ENCODE measurements around the gene THSD4.

THSD4 gene

DNA sequence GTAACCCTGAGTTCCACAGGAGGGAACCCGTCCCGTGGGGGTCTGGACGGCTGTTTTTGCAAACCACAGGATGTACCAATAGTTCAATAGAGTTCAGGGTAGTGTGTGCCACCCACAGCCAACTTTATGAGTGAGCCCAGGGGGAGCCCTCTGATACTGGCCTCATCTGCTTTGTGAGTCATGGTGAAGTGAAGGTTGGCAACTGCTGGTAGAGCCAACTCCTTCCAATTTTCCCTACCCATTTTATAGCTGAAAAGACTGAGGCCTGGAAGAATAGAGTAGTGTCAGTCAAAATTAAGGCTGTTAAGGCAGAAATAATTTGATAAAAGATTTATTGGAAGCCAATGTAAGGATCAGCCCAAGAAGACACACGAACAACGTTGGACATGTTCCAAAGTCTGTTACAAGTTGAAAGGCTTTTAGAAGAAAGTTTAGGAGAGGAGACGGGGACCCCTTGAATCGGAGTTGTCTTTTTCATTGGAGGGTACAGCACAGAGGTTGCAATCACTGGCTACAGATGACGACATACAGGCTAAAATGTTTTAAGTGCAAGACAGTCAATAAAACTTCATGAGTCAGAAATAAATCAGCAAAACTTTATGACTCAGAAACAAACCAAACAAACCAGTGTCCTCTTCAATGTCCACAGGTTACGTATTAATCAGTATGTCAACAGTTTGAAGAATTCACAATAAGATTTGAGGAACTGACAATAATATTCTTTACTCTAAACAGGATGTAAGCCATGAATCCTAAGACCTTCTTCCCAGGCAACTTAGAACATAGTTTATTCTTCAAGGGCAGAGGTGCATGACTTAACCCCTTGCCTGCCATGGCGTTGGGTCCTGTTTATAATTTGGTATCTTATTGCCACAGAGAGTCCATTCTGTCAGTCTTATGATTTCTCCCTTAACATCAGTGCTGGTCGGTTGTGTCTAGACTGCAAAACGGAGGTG is 632.1 kb downstream of the THSD4 start:
- no peak for DNase-seq

DNA sequence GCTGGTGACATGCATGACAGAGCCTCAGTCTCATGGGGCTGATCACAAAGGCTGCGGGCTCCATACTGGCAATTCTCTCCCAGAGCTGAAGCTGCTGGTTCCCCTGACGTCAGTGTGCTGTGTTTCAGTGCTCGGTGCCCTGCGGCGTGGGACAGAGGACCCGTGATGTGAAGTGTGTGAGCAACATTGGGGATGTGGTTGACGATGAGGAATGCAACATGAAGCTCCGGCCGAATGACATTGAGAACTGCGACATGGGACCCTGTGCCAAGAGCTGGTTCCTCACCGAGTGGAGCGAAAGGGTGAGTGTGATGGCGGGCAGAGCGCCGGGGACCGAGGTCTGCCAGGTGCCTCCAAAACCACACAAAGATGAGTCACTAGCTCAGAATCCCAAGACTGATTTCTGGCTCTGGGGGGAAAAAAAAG is 633.0 kb downstream of the THSD4 start:
- DNase-seq = no peak

DNA sequence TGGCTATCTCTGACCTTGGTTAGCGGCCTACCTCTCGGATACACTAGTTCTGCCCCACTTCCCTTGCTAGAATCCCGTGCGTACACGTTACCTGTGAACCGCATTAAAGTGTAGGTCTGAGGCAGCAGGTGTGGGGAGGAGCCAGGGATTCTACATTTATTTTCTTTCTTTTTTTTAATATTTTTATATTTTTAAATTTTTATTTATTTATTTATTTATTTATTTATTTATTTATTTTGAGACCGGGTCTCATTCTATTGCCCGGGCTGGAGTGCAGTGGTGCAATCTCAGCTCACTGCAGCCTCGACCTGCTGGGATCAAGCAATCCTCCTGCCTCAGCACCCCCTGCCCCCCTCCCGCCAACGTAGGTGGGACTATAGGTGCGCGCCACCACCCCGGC is 634.2 kb downstream of the THSD4 start:
- no peak for DNase-seq

DNA sequence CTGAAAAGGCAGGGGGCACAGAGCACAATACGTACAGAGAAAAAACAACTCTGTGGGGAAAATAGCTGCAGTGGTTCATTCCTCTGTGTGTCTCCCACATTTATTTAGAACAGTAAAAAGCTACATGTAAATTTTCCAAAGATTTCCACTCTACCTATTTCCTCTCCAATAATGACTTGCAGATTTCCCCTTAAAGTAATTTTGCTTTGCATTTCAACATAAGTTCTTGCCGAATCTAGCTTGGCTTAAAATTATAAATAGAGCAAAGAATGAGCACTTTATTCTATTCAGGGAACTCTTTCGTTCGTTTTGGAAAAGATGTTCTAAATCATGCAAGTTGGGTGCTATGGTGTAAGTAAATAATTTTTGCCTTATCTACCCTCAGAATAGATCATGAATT is 636.9 kb downstream of the THSD4 start:
- DNase-seq = no peak

DNA sequence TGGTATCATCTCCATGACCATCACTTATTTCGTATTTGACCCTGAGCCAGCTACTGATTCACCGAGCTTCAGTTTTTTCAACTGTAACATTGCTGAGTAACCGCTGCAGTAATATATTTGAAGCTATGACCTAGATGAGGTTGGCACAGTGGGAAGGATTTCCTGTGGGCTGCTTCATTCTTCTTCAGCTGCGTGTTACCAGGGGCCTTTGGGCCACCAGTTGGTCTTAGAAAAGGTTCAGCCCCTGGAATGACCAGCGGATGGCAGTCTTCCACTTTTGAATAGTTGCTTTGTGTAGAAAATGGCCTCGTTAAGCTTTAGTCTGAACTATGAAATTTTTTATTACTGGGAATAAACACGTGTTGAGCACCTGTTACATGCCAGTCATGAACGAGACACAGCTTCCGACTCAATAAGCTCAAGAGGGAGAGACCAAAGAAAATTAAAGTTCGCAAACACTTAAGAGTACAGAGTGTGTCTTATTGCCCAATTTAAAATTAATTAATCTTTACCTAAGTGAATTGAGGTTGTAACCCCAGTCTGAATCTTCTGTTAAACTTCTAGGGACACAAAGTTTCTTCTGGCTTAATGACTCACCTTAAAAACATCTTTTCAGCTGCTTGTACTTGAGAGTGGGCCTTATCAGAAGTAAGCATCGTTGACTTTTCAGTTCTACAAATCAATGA is 637.5 kb downstream of the THSD4 start:
- no peak for DNase-seq

DNA sequence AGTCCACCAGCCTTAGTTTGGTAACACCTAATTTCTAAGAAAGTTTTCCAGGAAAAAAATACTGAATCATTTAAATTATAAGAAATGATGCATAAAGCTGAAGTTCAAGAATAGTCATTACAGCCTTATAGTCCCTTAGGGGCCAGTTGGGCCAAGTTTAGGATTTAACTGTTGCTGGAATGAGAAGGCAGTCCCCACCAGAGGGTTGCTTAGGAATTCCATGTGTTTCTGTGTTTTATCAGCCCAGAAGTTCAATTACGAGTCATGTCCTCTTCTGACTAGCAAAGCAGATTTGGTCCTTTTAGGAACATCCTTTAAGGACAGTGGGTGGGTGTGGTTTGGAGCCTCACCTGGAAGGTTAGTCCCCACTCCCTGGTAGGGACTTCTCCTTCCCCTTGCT is 638.1 kb downstream of the THSD4 start:
- DNase-seq = no peak

DNA sequence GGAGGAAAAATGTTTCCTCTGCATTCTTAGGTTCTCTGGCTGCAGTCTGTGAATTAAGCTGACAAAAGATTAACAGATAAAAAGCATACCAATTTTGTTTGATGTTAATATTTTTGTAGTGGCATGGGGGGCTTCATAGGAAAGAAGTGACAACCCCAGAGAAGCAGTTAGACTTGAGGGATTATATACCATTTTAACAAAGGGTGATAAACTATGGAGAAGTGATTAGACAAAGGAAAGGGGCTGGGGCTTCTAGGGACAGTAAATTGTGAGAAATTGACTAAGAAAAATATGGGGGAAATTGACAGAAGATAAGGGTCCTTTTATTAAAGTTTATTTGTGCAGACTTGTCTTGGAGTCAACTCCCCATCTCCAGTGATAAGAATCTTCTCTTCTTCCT is 639.4 kb downstream of the THSD4 start:
- DNase-seq = no peak

DNA sequence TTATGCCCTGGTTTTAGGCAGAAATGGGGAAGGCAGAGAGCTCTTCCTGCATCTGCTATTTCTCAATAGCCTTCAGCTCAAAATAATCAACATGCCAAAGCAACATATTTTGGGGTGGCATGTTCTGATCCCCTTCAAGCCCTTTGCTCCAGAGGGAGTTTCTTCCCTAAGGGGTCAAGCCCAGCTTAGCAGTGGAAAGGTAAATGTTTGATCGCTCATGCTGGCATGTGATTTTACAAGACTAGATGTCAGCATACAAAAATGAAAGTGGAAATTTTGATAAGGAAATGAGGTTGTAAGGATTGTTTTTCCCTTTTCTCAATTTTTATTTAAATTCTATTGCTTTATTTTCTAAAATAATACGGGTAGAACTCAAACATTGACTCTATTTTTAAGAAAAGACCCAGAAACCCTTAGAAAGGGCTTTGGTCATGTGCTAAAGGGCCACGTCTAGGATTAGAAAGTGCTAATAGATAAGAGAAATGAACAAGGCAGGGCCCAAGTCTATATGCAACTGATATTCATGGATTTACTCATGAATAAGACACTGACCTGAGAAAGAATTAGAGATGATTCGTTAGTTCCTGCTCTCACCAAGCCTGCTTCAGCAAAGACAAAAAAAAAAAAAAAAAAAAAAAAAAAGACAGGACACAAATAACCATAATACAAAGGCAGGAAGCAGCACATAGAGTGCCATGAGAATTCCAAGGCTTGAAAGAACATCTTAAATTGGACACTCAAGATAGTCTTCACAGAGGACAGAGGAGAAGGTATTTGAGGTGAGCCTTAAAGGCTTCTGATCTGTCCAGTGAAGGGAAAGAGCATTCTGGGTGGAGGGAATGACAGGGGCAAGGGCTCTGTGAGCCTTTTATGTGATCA is 640.1 kb downstream of the THSD4 start:
- DNase-seq = no peak

DNA sequence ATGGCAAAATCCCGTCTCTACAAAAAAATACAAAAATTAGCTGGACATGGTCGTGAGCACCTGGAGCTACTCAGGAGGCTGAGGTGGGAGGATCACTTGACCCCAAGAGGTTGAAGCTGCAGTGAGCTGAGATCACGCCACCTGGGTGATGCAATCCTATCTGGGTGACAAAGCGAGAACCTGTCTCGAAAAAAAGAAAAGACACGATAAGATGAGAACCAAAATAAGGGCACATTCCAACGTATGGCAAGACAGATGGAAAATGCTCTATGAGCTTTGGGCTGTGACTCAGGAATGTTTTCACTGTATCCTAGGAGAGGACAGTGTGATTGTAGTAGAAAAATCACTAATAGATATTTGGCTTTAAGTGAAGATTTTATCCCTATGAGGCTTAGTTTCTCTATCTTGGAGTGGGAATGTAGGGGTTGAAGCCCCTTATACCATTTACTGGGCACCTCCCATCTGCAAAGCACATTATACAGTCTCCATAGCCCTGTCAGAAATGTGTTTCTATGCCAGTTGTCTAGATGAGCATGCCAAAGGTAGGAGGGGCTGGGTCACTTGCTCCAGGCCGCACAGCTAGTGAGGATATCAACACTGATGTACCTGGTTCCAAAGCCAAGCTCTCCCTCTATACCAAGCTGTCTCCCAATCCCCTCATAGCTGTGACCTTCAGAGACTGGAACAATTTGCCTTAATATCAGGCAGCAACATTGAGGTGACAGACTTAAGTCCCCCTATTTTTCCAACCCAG is 641.5 kb downstream of the THSD4 start:
- DNase-seq = no peak

DNA sequence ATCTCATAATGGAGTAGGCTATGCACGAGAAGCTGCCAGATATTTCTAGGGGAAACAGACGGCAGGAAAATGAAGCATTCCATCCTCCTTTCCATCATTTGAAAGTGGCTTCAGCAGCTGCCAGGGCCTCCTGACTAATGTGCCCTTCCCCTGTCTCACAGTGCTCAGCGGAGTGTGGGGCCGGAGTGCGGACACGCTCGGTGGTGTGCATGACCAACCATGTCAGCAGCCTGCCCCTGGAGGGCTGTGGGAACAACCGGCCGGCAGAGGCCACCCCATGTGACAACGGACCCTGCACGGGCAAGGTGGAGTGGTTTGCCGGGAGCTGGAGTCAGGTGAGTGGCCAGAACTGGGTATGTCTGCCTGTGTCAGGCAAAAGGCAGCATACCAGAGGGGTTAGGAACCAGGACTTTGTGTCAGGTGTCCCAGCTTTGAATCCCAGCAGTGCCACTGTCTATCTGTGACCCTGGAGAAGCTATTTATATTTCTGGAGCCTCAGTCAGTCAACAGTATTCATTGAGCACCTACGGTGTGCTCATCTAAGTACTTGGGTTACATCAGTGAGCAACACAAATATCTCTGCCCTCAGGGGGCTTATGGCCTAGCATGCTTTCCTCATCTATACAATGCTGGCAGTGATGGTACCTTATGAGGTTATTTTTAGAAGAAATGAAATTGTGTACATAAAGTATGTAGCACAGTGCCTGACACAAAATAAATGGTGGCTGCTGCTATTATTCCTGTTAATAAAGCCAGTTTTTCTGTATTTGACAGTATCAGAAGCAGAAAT is 642.7 kb downstream of the THSD4 start:
- no peak for DNase-seq

DNA sequence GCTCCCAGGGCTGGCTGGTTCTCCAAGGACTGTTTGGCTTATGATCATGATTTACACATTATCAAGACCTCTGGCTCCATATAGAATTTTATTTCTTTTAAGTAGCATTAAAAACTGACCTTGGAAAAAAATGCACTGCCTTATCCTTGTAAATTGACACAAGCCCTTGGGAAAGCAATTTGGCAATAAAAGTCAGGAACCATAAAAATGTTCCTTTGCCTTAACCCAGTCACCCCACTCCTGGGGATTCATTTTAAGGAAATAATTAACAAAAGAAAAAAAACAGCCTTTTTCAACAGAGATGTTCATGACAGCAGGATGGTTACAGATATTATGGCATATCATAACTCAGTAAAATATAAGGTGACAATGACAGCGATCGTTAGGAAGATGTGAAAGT is 643.4 kb downstream of the THSD4 start:
- no peak for DNase-seq

DNA sequence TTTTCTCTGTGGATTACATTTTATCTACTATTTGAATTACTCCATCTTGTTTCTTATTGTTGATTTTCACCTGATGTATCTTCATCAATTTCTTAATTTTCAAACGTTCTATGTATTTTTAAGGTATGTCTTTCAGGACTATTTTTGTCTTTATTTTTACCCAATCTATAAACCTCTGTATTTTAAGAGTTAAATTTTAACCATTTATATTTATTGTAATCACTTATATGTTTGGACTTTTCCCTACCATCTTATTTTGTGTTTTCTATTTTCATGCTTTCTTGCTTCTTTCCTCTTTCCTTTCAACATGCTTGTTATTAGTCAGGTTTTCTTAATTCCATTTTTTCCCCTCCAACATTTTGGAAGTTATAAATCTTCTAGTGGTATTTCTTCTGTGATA is 645.6 kb downstream of the THSD4 start:
- DNase-seq = no peak

DNA sequence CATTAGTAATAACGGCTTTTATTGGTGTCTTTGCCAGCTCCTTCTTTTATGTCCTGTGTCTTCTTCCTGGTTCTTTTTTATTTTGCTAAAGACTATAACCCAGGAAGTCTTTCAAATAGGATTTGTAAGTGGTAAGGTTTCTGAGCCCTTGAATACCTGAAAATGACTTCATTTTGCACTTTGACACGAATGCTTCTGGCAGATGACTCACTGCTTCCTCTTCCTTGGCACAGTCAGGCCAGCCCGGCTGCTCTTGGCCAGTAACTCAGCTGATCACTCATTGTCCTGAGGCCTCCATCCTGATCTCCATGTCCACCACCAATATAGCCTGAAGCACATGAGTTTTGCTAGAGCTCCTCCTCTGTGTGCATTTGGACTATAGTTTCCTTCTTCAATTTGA is 646.4 kb downstream of the THSD4 start:
- no peak for DNase-seq

DNA sequence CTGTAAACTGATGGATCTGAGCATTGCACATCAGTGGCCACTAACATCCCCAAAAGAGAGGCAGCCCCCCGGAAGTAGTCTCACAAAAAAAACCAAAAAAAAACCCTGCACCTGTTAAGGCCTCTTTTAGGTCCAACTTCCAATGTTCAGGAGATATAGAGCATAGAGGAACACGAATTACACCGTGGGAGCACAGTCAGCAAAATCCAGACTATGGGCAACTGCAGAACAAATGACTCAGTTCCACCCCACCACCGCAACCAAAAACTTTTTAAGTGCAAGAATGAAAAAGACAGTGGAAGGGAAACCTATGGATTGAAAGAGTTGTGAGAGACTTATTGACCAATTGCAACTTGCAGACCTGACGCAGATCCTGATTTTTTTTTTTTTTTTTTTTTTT is 652.9 kb downstream of the THSD4 start:
- DNase-seq = no peak

DNA sequence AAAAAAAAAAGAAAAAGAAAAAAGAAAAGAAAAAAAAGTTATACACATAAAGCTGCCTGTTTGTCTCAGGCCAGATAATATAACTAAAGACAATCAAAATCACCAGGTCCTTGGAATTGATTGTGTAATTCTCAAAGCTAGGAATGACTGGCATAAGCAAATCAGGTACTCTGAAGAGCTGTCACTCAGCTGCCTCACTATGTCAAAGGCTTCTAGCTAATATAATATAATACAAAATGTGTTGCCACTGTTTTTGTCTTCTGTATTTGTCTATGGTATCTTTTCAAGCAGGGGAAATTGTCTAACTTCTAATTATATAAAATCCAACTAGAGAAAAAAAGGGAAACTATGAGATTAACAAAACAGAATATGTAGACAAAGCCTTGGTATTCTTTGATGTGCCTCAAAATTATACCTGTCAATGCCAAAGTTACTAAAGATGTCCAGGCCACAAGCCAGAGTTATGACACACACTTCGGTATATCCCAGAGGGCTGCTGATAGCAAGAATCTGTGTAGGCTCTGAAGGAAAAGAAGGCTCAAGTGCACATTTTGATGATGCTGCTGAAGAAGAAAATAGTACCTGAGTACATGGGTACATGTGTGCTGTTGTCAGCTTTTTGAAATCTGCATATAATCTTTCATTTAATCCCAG is 658.1 kb downstream of the THSD4 start:
- no peak for DNase-seq

DNA sequence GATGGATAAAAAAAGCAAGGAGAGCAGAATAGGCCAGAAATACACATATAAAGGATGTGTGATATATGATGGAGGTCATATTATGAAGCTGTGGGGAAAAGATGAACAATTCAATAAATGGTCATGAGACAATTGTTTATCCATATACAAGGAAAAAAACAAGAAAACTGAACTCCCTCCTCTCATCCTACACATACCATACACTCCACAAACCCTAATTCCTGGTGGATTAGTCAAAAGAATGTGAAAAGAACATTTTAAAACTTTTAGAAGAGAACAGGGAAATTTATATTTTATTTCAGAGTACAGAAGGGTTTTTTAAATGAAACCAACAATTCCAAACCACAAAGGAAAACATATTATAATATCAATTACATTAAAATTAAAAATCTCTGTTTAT is 660.6 kb downstream of the THSD4 start:
- DNase-seq = no peak

DNA sequence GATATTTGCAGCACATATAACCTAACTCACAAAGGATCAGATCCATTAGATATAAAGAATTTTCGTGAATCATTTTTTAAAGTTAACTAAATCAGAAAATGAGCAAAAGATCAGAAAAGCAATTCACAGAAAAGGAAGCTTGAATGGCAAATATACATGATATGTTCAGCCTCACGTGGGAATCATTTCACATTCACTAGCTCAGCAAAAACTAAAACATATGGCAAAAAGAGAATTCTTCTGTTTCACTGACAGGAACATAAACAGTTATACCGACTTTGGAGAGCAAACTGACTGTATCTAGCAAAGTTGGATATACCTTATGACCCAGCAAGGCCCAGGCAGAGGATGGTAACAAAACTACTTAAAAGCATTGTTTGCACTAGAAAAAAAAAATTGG is 661.0 kb downstream of the THSD4 start:
- DNase-seq = no peak

DNA sequence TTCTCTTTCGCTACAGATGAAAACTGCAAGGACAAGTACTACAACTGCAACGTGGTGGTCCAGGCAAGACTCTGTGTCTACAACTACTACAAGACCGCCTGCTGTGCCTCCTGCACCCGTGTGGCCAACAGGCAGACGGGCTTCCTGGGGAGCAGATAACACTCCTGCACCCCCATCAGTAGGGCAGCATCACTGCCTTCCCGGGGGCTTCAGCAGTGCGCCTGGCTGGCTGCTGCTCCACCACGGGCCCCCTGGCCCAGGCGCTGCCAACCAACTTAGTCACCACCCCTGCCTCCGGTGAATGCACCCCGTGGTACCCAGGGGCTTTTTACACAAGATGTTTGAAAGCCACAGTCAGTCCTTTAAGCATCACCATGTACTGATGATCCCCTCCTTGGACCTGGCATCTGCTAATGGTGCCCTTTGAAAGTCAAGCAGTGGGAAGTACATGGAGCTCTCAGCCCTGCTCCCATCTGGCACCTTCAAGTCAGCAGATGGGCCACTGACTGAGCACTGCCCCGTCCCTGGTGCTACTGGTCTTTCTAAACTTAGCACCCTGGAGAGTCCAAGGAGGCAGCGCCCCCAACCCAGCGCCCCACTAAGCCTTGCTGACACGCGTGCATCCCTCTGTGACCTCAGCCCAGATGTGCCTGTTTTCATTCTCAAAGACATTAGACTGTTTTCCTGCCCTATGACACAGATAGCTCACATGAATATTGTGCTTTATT is 662.1 kb downstream of the THSD4 start:
- no peak for DNase-seq

DNA sequence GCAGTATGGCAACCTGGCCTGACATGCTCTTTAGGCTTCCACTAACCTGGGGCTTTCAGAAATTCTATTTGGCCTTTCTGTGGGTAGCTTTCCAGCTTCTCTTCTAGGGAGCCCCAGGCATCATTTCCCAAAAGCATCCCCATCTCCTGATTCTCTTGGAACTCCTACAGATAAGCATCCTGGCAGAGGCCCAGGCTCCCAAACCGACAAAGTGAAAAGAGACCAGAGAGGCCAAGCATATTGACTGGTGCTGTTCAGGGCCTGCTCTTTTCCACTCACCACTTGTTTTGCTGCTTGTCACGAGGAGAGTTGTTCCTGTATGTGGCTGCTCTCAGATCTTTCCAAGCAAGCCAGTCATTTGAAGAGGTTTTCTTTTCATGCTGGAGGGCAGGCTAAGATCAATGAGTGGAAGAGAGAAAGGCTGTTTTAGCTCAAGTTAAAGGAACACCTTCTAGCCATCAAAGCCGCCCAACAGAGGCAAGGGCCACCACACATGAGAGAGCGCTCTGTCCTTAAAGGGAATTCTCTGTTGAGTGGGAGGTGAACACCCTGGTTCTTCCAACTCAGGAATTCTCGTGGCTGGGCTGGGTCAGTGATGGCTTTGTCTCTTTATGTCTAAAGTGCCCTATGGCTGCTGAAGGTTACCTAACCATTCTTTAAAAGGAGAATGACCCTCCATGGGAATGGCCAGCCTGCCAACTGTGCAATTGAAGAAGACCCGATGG is 664.0 kb downstream of the THSD4 start:
- DNase-seq = no peak
